ENCODE measurements around the gene RPS6KB2.
A peak's percentile ranks its signal among the peaks of the same experiment; 100 is the strongest.
"Not testable (repeated sequence)": the region's sequence is repeated elsewhere in the genome, so short reads cannot be mapped to it uniquely, and the experiment has no call there.

The RPS6KB2 gene

DNA sequence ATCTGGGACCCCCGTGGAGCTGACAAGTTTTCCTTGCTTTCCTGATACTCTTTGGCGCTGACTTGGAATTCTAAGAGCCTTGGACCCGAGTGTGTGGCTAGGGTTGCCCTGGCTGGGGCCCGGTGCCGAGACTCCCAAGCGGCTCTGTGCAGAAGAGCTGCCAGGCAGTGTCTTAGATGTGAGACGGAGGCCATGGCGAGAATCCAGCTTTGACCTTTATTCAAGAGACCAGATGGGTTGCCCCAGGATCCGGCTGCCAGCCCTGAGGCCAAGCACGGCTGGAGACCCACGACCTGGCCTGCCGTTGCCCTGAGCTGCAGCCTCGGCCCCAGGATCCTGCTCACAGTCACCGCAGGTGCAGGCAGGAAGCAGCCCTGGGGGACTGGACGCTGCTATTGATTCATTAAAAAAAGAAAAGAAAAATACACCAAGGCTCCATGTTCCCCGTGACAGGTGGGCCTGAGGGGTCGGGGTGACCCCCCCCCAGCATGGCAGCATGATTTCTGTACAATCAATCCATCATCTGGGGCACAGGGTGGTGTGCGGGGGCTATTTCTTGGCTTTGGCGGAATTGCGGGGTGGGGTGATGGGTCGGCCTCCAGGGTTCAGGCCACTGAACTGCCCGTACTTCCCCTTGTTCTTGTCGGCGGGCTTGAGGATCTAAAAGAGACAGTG lies 30.2 kb upstream of the RPS6KB2 start:
- no peak for DNase-seq

DNA sequence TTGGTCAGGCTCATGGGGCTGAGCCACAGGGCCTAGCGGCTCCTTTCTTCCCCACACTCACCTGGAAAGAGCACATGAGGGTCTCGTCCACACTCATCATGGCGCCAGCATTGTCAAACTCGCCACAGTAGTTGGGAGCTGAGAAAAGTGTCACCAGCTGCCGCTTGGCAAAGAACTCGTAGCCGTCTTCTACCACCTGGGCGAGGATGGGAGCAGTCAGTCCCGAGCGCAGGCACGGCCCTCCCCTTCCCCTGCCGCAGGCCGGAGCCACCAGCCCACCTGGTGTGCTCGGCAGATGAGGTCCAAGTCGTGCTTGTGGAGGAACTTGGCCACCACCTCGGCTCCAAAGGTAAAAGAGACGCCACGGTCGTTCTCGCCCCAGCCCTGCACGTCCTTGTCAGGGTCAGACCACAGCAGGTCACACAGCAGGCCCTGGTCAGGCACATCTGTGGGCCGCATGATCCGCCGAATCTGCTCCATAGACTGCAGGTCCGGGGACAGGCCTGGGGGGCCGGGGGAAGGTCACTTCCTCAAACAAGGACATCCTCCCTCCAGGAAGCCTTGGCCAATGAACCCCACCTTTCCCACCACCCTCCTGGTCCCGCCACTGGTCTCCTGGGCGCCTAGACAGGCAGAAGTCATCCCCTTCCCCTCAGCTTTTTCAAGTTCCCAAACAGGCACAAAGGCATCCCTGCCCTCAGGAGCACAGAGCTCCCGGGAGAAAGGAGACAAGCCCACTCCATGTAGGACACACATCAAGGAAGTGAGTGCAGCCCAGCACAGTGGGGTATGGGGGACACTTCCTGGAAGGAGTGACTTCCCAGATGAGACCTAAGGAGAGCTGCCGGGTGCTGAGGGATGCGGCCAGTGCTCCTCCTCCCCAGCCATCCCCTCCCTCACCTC lies 29.4 kb upstream of the RPS6KB2 start:
- no peak for DNase-seq

DNA sequence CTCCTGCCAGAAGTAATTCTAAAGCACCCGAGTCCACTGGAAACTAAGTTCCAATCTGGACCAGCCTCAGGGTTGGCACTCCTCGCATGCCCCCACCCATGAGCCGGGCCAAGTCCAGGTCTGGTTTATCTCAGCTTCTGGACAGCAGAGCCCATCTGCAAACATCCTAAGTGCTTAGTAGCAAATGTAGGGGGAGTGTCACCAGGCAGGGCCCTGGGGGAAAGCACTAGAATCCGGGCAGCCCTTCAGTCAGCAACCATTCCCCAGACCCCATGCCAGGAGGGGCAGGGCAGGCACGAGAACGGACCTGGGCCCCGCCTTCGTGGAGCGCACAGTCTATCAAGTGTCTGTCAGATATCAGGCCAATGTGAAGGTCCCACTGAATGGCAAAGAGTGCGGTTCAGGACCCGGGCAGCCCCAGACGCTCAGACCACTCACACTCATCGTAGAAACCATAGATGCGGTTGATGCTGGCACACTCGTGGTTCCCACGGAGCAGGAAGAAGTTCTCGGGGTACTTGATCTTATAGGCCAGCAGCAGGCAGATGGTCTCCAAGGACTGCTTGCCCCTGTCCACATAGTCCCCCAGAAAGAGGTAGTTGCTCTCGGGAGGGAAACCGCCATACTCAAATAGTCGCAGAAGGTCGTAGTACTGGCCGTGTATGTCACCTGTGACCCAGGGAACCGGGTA lies 27.9 kb upstream of the RPS6KB2 start:
- no peak for DNase-seq

DNA sequence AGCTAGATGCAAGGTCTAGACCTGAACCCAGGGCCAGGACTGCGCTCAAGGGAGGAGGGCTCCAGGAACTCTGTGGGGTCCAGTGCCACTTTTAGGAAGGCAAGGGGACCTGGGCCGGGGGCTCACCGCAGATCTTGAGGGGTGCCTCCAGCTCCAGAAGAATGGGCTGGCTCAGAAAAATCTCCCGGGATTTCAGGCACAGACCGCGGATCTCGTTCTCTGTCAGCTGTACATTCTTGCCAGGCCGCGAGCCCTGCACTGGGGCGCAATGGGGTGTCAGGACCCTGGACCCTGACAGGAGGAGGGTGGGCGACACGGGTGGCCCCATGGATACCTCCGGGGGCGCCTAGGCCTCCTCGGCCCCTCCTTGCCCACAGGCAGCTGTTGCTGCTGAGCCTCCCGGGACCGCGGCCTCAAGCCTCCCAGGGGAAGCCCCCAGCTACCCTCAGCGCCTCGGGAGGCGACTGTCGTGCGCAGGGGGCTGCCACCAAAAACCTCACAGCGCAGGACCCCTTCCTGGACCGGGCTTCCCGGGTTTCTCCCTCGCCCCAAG lies 27.3 kb upstream of the RPS6KB2 start:
- DNase-seq, result no peak

DNA sequence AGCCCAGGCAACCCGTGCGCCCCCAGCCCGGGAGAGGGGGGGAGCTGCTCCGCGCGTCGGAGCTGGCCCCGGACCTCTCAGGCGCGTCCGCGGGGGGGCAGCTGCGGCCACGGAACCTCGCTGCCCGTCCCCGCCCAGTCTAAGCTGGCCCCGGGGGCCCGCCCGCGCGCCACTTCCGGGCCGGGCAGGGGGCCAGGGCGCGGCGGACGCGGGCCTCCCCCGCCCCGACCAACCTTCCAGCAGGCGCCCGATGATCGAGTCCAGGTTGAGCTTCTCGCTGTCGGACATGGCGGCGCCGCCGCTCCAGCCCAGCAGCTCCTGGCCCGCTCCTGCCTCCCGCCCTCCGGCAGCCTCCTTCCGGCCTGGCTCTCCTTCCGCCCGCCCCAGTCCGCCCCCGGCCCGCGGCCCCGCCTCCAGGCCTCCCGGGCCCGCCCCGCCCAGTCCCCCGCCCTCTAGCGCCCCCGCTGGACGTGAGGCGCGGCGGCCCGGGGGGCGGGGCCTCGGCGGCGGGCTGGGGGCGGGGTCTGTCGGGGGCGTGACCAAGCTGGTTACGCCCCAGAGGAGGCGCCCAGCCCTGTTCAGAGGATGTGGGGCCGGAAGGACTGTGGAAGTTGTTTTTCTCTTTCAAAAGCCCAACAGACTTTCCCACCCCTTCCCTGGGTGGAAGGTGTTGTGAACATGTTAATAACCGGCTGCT lies 26.7 kb upstream of the RPS6KB2 start, which contains the start of gene PPP1CA:
TSS of gene PPP1CA (minus strand) at position 364 of the 697 bp plus-strand sequence. CDS start at position 288, 76 bp downstream.
- DNase-seq, result peak; percentile 80 to 91

DNA sequence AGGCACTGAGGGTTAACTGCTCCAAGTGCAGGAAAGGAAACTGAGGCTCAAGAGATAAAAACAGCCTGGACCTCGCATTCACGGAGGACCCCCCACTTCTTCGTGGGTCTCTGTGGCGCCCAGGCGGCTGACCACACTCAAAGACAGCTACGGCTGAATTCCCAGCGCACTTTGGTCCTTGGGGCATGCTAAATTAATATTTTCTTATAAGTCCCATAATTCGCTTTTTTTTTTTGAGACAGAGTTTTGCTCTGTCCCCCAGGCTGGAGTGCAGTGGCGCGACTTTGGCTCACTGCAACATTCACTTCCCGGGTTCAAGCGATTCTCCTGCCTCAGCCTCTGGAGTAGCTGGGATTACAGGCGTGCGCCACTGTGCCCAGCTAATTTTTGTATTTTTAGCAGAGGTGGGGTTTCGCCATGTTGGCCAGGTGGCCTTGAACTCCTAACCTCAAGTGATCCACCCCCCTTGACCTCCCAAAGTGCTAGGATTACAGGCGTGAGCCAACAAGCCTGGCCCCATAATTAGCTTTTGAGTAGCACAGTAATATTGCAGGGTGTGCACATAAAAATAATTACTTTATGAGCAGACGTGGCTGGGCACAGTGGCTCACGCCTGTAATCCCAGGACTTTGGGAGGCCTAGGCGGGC lies 26.0 kb upstream of the RPS6KB2 start:
- DNase-seq, result not testable (repeated sequence)

DNA sequence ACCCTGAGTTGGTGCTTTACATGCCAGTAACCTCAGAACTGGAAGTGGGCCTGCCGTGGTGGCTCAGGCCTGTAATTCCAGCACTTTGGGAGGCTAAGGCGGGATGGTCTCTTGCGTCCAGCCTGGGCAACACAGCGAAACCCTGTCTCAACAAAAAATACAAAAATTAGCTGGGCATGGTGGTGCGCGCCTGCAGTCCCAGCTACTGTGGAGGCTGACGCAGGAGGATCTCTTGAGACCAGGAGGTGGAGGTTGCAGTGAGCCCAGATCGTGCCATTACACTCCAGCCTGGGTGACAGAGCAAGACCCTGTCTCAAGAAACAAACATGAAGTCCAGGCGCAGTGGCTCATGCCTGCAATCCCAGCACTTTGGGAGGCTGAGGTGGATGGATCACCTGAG lies 25.2 kb upstream of the RPS6KB2 start:
- DNase-seq, result not testable (repeated sequence)

DNA sequence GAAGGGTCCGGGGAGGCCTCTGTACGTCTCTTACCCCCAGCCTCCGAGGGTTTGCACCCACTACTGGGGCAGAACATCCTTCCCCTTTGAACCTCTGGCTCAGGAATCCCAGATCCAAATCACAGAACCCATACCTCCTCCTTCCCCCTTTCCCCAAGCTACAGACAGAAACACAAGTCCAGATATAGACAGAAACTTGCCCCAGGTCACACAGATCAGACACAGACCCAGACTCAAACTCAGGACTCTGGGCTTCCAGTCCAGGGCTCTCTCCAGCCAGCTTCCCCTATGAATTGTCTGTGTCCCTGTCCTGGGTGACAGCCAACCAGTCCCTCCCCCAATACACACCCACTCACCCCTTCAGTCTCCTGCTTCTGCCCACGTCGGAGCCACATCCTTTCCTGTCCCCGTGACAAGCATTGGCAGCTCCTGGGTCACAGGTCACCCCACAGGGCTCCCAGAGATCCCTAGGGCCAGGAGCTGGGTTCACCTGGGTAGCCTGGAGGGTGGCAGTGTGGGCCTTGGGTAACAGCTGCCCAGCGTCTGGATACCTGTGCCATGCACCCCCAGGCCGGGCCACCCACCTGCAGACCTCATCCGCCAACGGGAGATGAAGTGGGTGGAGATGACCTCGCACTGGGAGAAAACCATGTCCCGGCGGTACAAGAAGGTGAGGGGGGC lies 23.6 kb upstream of the RPS6KB2 start:
- DNase-seq, result peak; percentile 64 to 80

DNA sequence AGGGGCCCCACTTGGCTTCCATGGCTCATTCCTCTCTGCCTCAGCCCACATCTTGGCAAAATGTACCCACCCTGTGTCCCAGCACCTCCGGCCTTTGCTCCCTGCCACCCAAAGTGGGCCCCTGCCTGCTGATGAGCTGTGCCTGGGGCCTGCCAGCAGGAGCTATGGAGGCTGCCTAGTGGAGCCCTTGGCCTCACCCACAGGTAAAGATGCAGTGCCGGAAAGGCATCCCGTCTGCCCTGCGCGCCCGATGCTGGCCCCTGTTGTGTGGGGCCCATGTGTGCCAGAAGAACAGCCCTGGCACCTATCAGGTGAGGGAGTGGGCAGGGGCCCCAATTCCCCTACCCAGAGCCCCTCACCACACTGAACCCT lies 23.1 kb upstream of the RPS6KB2 start:
- DNase-seq, result no peak

DNA sequence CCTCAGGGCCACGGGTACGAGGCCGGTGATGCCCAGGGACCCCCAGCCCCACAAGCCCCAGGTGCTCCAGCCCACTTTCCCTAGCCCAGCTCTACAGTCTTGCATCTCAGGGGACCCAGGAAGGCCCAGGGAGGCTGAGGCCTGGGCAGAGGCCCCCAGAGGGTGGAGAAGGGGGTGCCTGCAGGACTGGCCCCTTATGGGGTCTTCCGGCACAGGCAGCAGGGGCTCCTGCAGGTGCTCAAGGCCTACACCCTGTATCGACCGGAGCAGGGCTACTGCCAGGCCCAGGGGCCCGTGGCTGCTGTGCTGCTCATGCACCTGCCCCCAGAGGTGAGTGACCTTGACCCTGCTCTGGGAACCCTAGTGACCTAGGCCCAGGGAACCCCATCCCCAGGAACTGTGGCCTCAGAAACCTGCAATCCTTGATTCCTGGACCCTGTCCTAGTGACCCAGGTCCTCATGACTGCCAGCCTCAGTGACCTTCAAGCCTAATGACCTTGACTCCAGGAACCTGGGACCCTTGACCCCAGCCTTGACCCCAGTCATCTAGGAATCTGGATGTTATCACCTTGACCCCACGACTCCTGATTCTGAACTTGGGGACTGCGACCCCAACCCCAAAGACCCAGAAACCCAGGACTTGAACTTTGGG lies 22.5 kb upstream of the RPS6KB2 start:
- DNase-seq, result no peak

DNA sequence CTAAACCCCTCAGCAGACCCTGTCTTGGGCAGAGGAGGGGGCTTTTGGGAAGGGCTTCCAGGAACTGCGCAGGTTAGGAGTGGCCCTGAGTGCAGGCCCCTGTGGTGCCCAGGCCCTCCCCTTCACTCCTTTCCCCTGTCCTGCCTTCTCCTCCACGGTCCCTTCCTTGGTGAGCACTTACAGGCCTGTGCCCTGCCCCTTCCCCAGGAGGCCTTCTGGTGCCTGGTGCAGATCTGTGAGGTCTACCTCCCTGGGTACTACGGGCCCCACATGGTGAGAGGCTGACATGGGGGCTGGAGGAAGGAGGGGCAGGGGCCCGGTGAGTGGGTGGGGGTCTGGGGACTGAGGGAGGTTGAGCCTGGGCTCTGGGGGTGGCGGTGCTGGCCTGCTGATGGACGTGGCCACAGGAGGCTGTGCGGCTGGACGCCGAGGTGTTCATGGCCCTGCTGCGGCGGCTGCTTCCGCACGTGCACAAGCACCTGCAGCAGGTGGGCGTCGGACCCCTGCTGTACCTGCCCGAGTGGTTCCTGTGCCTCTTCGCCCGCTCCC lies 21.8 kb upstream of the RPS6KB2 start:
- DNase-seq, result no peak

DNA sequence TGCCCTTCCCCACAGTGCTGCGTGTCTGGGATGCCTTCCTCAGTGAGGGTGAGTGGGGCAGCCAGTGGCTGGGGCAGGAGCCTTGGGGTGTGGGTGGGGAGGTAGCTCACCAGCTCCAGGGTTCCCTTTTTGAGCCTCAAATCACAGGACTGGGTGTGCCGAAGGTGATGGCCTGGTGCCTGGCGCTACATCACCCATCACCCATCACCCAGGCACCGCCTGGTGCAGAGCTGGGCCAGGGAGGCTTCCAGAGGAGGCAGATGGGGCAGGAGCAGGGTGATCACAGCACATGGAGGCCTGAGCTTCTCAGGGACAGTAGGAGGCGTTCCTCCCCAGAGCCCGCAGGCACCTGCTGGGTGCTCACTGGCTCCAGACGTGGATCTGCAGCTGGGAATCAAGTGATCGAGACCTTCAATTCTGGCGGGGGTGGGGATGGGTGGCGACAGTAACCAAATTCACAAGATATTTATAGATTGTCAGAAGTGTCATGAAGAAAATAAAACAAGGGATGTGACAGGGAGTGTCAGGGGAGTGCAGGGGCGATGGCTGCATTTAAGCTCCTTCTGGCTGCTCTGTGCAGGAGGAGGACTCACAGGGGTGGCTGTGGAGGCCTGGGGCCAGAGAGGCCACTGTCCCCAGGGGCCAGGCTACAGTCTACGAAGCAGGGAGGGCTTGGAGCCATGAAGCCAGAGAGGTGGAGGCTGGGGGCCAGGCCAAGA lies 21.2 kb upstream of the RPS6KB2 start:
- no peak for DNase-seq

DNA sequence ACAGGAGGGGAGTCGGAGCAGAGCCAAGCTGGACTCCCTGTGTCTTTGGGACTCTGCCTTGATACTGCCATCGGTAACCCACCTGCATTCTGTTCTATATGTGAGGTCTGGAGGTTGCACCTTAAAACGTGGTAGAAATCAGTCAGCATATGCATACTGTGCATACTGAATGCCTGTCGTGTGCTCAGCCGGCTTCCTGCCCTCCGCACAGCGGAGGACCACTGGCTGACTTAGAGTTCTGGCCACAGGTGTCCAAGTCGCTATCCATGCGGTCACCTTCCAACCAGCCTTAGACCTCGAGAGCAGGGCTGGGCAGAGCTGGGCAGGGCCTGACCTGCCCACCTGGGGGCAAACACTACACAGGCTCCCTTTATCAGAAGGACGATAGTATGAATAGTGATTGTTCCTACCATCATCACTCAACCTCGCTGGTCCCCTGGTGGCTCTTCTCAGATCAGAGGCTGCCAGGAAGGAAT lies 20.6 kb upstream of the RPS6KB2 start:
- no peak for DNase-seq

DNA sequence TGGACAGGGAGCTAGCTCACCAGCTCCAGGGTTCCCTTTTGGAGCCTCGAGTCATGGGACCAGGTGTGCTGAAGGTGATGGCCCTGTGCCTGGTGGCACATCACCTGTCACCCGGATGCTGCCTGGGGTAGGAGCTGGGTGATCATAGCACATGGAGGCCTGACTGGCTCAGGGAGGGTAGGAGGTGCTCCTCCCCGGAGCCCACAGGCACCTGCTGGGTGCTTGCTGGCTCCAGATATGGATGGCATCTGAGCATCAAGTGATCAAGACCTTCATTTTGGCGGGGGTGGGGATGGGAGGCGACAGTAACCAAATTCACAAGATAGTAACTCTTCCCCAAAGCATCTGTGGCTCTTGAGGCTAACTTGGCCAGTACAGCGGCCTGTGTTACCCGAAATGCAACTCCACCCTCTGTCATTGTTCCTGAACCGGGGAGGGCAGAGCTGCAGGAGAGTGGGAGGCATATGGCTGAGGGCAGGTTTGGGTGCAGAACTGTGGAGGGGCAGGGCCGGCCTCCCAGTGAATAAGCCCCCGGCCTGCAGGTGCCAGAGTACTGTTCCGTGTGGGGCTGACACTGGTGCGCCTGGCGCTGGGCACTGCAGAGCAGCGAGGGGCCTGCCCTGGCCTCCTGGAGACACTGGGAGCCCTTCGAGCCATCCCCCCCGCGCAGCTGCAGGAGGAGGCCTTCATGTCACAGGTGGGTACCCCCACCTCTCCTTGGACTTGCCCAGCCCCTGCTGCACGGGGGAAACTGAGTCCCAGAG lies 19.7 kb upstream of the RPS6KB2 start:
- DNase-seq, result no peak

DNA sequence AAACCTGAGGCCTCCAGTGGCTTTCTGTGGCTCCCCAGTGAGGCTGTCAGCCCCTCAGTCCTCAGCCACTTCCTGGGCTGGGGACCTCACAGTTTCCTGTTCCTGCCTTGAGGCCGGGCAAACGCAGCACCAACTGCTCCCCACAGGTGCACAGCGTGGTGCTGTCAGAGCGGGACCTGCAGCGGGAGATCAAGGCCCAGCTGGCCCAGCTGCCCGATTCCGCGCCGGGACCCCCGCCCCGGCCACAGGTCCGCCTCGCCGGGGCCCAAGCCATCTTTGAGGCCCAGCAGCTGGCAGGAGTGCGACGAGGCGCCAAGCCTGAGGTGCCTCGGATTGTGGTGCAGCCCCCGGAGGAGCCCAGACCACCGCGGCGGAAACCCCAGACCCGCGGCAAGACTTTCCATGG lies 19.0 kb upstream of the RPS6KB2 start:
- no peak for DNase-seq

DNA sequence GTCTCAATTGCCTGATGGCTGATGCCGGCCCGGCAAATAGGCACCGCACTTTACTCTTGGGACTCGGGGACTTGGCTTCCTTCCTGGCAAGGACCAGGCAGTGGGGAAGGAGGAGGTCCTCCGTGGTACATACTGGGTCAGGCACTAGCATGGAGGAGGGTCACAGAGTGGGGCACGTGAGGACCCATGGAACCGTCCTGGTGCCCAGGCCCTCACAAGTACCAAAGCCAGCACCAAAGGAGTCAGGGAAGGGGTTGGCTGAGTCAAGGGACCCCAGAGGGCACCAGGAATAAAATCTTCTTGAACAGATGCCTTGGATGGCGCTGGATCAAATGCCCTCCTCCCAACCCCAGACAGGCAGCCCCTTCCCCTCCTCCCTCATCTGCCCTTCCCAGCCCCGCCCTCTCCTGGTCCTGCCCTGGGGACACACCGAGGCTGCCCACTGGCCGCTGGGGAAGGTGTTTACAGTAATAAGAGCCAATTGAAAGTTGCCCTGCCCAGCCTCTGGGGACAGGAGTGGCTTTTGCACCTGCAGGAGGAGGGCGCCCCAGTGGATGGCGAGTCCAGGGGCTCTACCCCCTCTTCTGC lies 18.4 kb upstream of the RPS6KB2 start:
- no peak for DNase-seq

DNA sequence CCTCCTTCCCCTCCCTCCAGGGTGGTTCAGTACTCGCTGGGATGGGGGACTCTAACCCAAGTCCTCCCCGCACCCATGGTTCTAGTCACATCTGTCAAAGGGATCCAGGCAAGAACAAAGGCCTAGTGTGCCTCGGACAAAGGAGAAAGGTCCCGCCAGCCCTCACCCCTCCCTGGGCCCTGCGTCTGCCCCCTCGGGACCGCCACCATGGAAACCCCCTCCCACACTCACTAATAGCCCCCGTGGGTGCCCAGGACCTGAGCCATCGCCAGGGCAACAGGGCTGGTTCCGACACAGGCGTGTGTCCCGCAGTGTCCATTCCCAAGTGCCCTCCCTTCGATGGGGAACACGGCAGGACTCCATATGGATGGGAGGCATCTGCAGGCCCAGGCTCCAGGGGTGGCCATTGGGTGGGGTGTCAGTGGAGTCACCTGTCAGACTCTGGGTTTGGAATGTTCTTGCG lies 17.9 kb upstream of the RPS6KB2 start:
- DNase-seq, result no peak

DNA sequence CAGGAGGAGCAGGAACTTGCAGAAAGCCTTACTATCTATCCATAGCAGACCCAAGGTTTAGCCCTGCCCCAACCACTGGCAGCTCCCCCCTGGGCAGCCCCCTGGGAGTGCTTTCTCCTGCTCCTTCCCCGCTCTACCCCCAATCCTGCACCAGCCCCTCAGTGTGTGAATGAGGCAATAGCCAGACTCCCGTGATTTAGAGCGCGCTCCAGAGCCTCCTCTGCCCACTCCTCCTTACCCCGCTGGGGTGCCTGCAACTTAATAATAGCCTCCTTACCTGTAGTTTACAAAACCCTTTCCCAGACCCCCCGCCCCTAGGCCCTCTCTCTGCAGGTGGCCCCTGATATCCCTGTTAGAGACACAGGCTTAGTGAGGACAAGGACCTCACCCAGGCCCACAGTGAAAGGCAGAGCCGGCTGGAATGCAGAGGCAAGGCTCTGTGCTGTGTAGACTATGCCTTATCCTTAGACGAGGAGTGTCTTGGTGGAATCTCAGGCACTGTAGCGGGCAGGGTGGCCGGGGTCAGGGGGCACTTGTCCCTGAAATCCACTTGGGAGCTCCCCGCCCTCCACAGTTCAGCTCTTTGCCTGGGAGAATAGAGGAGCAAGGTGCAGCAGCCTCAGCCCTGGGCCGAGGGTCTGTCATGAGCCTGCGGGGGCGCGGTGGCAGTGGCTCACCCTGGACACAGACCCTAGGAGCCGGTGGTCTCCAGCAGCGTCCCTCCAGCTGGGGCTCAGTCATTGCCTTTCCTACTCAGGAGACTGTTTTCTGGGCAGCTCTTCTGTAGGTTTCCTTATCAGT lies 17.1 kb upstream of the RPS6KB2 start:
- DNase-seq, result no peak
